CD14-positive monocyte (primary cell): Measurements from ENCODE around the gene REL. TPM values are rescaled to one million over a fixed set of nuclear protein-coding genes. Genes with fewer than 3 reads are reported as not detected.

Source experiments
- DNase-seq, 3 donors: peaks; one replicate each; pipeline ENCODE4 v3.0.0-alpha.2; 2011 to 2022
- H2AFZ ChIP-seq: 2 replicates; pipeline ENCODE4 v1.6.0; 2012; ENCODE audit warnings: mild to moderate bottlenecking, low read depth, low read length, inconsistent platforms; ENCODE audit not compliant: insufficient read depth, poor library complexity, severe bottlenecking
- H3K27ac ChIP-seq, 2 donors: 1 replicate in 1 of 2; 2 replicates in 1 of 2; pipeline ENCODE4 v1.5.1; 2012 to 2013; ENCODE audit warnings: low read length in 2 of 2, control low read depth in 1 of 2, inconsistent platforms in 1 of 2, low read depth in 1 of 2, mild to moderate bottlenecking in 1 of 2
- H3K27me3 ChIP-seq, 2 donors: one replicate each; pipeline versions ENCODE4 v1.6.0 to v1.6.1; 2011 to 2013; ENCODE audit warnings: low read length in 2 of 2; ENCODE audit not compliant: control insufficient read depth in 2 of 2, insufficient read depth in 2 of 2
- H3K36me3 ChIP-seq, 2 donors: replicated peaks in 1 of 2; 1 replicate in 1 of 2; 2 replicates in 1 of 2; pipeline versions ENCODE4 v1.5.1 to v1.6.1; 2012 to 2013; ENCODE audit warnings: low read length in 2 of 2, control low read depth in 1 of 2, inconsistent platforms in 1 of 2, mild to moderate bottlenecking in 1 of 2; ENCODE audit not compliant: insufficient read depth in 2 of 2, control insufficient read depth in 1 of 2
- H3K4me1 ChIP-seq, 2 donors: 1 replicate in 1 of 2; 2 replicates in 1 of 2; pipeline versions ENCODE4 v1.5.1 to v1.6.1; 2012 to 2013; ENCODE audit warnings: low read length in 2 of 2, control low read depth in 1 of 2, inconsistent platforms in 1 of 2, mild to moderate bottlenecking in 1 of 2, moderate library complexity in 1 of 2; ENCODE audit not compliant: insufficient read depth in 2 of 2, control insufficient read depth in 1 of 2
- H3K4me2 ChIP-seq: replicated peaks from 2 replicates; pipeline ENCODE3; 2012; ENCODE audit warnings: low read length, moderate library complexity, mild to moderate bottlenecking; ENCODE audit not compliant: poor library complexity, severe bottlenecking; ENCODE audit errors: extremely low read depth
- H3K4me3 ChIP-seq, 3 experiments: fragments of 200-600 bp in 1 of 3; sonication (generic) in 1 of 3; replicated peaks in 1 of 3; 1 replicate in 2 of 3; 2 replicates in 1 of 3; pipeline ENCODE4 v1.5.1; 2011 to 2013; ENCODE audit warnings: low read length in 3 of 3, mild to moderate bottlenecking in 3 of 3, control low read depth in 2 of 3, low read depth in 2 of 3, inconsistent platforms in 1 of 3, moderate library complexity in 1 of 3
- H3K79me2 ChIP-seq: 2 replicates; pipeline ENCODE4 v1.6.0; 2012; ENCODE audit warnings: mild to moderate bottlenecking, control low read depth, inconsistent platforms, low read length, moderate library complexity; ENCODE audit not compliant: insufficient read depth
- H3K9ac ChIP-seq: 2 replicates; pipeline ENCODE4 v1.6.0; 2017; ENCODE audit warnings: low read length, mild to moderate bottlenecking; ENCODE audit not compliant: insufficient read depth, poor library complexity, severe bottlenecking
- H3K9me3 ChIP-seq, 2 donors: replicated peaks in 1 of 2; 1 replicate in 1 of 2; 2 replicates in 1 of 2; pipeline versions ENCODE4 v1.5.1 to v1.6.1; 2012 to 2013; ENCODE audit warnings: low read length in 2 of 2, control low read depth in 1 of 2; ENCODE audit not compliant: control insufficient read depth in 1 of 2, insufficient read depth in 1 of 2
- H4K20me1 ChIP-seq: 2 replicates; pipeline ENCODE4 v1.6.0; 2012; ENCODE audit warnings: mild to moderate bottlenecking, low read length, control low read depth, moderate library complexity; ENCODE audit not compliant: insufficient read depth
- H3K27ac Mint-ChIP-seq, 7 donors: one replicate each; pipeline ENCODE4 v1.8.0; 2020; ENCODE audit warnings: mild to moderate bottlenecking in 7 of 7, mixed read lengths in 7 of 7, moderate library complexity in 6 of 7, inconsistent platforms in 2 of 7
- H3K27me3 Mint-ChIP-seq, 3 donors: one replicate each; pipeline ENCODE4 v1.8.0; 2021 to 2022; ENCODE audit warnings: low read depth in 3 of 3, mild to moderate bottlenecking in 3 of 3, mixed read lengths in 3 of 3, moderate library complexity in 3 of 3, inconsistent platforms in 1 of 3
- H3K36me3 Mint-ChIP-seq, 2 donors: one replicate each; pipeline ENCODE4 v1.8.0; 2020; ENCODE audit warnings: mixed read lengths in 2 of 2, inconsistent platforms in 1 of 2, mild to moderate bottlenecking in 1 of 2
- H3K4me1 Mint-ChIP-seq: one replicate; pipeline ENCODE4 v1.8.0; 2020; ENCODE audit warnings: mild to moderate bottlenecking, mixed read lengths
- H3K4me3 Mint-ChIP-seq, 2 donors: one replicate each; pipeline ENCODE4 v1.8.0; 2020; ENCODE audit warnings: mild to moderate bottlenecking in 2 of 2, mixed read lengths in 2 of 2, moderate library complexity in 1 of 2
- H3K9me3 Mint-ChIP-seq, 7 donors: one replicate each; pipeline ENCODE4 v1.8.0; 2020 to 2022; ENCODE audit warnings: mixed read lengths in 7 of 7, mild to moderate bottlenecking in 6 of 7, moderate library complexity in 6 of 7, inconsistent platforms in 2 of 7
- CTCF ChIP-seq: fragments of 200-600 bp; IDR thresholded peaks from one replicate; pipeline ENCODE4 v1.8.0; 2022; ENCODE audit warnings: antibody characterized with exemption, mild to moderate bottlenecking
- WGBS: methylation state at CpG from one replicate; pipeline ENCODE4 v1.1.5; 2013; ENCODE audit warnings: missing lambda C conversion rate; ENCODE audit not compliant: insufficient coverage; 5-methylcytosine and 5-hydroxymethylcytosine counted together
- intact Hi-C, 2 donors: fragments of 100-400 bp; cut with micrococcal nuclease; formaldehyde crosslinking; loops; one replicate each; pipeline versions ENCODE4 v1.15.0 to v1.15.1; 2023
- polyA plus RNA-seq, 3 donors: library from polyadenylated mRNA; depleted of rRNA in 1 of 3; unstranded in 2 of 3; stranded (reverse) in 1 of 3; fragments of 300-500 nt in 2 of 3; fragments of >200 nt in 1 of 3; fragmentation: Illumina TruSeq in 2 of 3; gene quantifications; 1 replicate in 2 of 3; 2 replicates in 1 of 3; pipeline ENCODE4 v1.2.3, GENCODE V29; 2012 to 2021

REL gene
- polyA plus RNA-seq, 3 donors = 18.3 to 34.3 (median 20.3) TPM

DNA sequence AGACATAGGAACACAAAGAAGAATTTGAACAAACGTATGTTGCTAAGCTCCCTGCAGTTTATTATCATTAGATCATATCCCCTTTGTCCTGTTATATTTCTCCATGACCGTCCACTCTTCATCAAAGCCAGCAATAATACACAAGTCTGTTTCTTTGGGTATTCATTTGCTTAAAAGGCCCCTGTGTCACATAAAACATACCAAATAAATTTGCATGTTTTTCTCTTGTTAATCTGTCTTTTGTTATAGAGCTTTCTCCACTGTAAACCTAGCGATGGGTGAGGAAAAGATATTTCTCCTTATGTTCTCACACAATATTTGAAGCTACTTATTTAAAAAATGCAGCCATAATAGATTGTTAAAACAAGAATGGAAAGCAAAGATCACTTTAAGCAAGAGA, 42.9 kb upstream of the REL start:
- Histone ChIP-seq H3K27me3 (no peaks in the 10 kb centered on the region), H3K79me2 (no peaks in the 10 kb centered on the region), H3K4me2 (no peak overlapping the region), H3K4me1 (peaks cover 25 to 28% of the 10 kb centered on the region in 2 donors), H3K9ac (no peak overlapping the region), H3K27ac (no peak overlapping the region), H3K36me3 (no peaks in the 10 kb centered on the region), H3K9me3 (no peaks in the 10 kb centered on the region), H3K4me3 (no peak overlapping the region), H4K20me1 (no peaks in the 10 kb centered on the region), H2AFZ (no peak overlapping the region)
- no peak for DNase-seq
- peaks cover 0 to 2% (median 0%) of the 10 kb centered on the region in 7 donors for H3K9me3 Mint-ChIP-seq
- H3K27ac Mint-ChIP-seq = no peak overlapping the region
- H3K4me3 Mint-ChIP-seq = no peak overlapping the region
- 94% methylated on average over 2 of the region's 3 CpGs for WGBS
- peaks cover 0 to 7% (median 2%) of the 10 kb centered on the region in 3 donors for H3K27me3 Mint-ChIP-seq
- H3K4me1 Mint-ChIP-seq = peaks cover 26% of the 10 kb centered on the region
- intact Hi-C loops = no loop called here
- no peaks in the 10 kb centered on the region for H3K36me3 Mint-ChIP-seq
- TF ChIP-seq CTCF = no peak

DNA sequence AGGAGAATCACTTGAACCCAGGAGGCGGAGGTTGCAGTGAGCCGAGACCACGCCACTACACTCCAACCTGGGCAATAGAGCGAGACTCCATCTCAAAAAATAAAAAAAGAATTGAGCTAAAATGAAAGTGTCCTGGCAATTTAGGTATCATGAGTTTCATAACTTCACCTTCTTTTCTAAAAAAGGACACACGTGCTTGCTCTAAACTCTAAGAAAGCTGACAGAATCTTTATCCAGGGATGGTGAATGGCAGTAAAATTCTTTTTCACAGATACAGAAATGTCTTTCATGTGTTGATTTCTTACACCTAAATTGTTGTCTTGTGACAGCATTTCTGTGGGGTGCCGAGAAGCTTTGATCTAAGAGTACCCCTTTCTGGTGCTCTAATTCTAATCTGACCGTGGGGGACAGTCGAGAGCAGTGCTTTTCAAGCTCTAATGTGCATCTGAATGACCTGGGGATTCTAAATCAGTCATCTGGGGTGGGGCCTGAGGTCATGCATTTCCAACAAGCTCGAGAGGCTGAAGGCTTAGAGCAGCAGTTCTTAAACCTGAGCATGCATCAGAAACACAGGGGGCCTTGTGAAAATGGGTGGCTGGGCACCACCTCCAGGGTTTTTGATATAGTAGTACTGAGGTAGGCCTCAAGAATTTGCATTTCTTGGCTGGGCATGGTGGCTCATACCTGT, 42.1 kb upstream of the REL start:
- Histone ChIP-seq H3K9me3 (no peaks in the 10 kb centered on the region), H3K9ac (no peak overlapping the region), H3K4me2 (no peak overlapping the region), H3K27me3 (no peaks in the 10 kb centered on the region), H3K79me2 (no peaks in the 10 kb centered on the region), H2AFZ (no peak overlapping the region), H3K36me3 (no peaks in the 10 kb centered on the region), H4K20me1 (no peaks in the 10 kb centered on the region), H3K4me3 (no peak overlapping the region), H3K4me1 (peaks cover 19 to 20% of the 10 kb centered on the region in 2 donors), H3K27ac (no peak overlapping the region)
- peaks cover 0 to 5% (median 2%) of the 10 kb centered on the region in 3 donors for H3K27me3 Mint-ChIP-seq
- H3K4me1 Mint-ChIP-seq = peaks cover 25% of the 10 kb centered on the region
- H3K4me3 Mint-ChIP-seq = no peak overlapping the region
- no peak overlapping the region for H3K27ac Mint-ChIP-seq
- no peaks in the 10 kb centered on the region for H3K36me3 Mint-ChIP-seq
- H3K9me3 Mint-ChIP-seq = peaks cover 0 to 2% (median 0%) of the 10 kb centered on the region in 7 donors
- DNase-seq = no peak
- intact Hi-C loops = no loop called here
- no peak for TF ChIP-seq CTCF
- 97% methylated on average over 4 of the region's 9 CpGs for WGBS
